WERI-Rb-1 (cell line): ENCODE results near the gene NACC2.
A peak's percentile ranks its signal among the peaks of the same experiment; 100 is the strongest.

Source experiments
- DNase-seq: peaks from one replicate; pipeline ENCODE4 v3.0.0-alpha.2; 2020
- H3K27ac ChIP-seq: fragments of 250-450 bp; sonication (Bioruptor Pico); 2 replicates; pipeline ENCODE4 v1.5.1; 2020; ENCODE audit warnings: mild to moderate bottlenecking, moderate library complexity
- H3K27me3 ChIP-seq: fragments of 250-450 bp; sonication (Bioruptor Pico); 2 replicates; pipeline ENCODE4 v1.5.1; 2021; ENCODE audit warnings: mild to moderate bottlenecking, low read depth, moderate library complexity; ENCODE audit not compliant: insufficient read depth, severe bottlenecking
- H3K36me3 ChIP-seq: fragments of 250-450 bp; sonication (Bioruptor Pico); 2 replicates; pipeline ENCODE4 v1.5.1; 2020; ENCODE audit warnings: mild to moderate bottlenecking, moderate library complexity
- H3K4me3 ChIP-seq: 2 replicates; pipeline ENCODE4 v1.5.1; 2011; ENCODE audit warnings: low read depth, mild to moderate bottlenecking, control low read depth, low read length
- H3K9me3 ChIP-seq: fragments of 250-450 bp; sonication (Bioruptor Pico); 2 replicates; pipeline ENCODE4 v1.5.1; 2021; ENCODE audit warnings: mild to moderate bottlenecking, moderate library complexity; ENCODE audit not compliant: severe bottlenecking
- TF ChIP-seq, protein P1 (sequence below): IDR thresholded peaks from 2 replicates; pipeline ENCODE4 v1.5.1; 2011; ENCODE audit warnings: low read depth, mild to moderate bottlenecking, control low read depth, inconsistent platforms, low read length

NACC2 gene

DNA sequence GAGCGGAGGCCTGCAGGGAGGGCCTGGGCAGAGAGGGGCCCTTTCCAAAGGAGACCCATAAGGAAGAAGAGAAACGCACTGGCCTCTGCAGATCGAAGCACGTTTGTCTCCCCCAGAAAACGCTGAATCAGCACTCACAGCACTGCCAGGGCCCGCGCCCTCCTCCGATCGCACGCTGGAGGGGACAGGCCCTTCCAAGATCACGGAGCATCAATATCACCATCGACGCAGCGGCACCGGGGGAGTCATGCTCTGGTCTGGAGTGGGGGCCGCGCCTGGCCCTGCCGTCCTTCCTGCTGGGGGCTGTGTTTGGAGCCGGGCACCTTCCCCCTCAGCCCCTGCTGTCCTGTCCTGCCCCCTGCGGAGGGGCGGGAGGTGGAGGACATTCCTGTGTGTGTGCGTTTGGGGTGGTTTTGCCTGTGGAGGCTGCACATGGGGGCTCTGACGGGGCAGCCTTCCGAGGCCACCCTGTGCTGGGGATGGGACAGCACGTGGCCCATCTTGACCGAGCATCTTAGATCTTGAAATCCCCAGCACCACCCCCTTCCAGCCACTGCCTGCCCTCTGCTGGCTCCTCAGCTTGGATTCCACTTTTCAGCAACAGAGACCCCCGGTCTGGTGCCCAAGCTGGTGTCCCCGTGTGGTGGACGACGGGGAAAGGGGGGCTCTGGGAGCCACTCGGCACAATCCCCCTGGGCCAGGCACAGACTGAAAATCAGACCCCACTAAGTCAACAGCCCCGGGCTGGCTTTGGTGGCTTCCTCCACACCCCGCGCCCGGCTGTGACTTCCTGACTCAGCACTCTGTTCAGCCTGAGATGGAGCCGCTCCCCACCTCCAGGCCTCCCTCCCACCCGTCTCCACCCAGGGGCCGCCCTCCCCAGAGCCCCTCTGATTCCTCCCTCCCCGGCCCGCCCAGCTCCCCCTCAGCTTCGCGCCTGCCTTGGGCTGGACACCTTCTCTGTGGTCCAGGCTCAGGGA lies 15.3 kb upstream of the NACC2 start:
- Histone ChIP-seq H3K27me3 (no peaks in the 10 kb centered on the region), H3K36me3 (peaks cover 9% of the 10 kb centered on the region), H3K9me3 (peaks cover 2% of the 10 kb centered on the region), H3K4me3 (peak overlapping the region; percentile 46), H3K27ac (peak overlapping the region; percentile 88)
- DNase-seq = peak; percentile 52
- TF ChIP-seq, protein P1, sequence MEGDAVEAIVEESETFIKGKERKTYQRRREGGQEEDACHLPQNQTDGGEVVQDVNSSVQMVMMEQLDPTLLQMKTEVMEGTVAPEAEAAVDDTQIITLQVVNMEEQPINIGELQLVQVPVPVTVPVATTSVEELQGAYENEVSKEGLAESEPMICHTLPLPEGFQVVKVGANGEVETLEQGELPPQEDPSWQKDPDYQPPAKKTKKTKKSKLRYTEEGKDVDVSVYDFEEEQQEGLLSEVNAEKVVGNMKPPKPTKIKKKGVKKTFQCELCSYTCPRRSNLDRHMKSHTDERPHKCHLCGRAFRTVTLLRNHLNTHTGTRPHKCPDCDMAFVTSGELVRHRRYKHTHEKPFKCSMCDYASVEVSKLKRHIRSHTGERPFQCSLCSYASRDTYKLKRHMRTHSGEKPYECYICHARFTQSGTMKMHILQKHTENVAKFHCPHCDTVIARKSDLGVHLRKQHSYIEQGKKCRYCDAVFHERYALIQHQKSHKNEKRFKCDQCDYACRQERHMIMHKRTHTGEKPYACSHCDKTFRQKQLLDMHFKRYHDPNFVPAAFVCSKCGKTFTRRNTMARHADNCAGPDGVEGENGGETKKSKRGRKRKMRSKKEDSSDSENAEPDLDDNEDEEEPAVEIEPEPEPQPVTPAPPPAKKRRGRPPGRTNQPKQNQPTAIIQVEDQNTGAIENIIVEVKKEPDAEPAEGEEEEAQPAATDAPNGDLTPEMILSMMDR = peak; percentile 39; the same call in 1 of the 2 replicates

DNA sequence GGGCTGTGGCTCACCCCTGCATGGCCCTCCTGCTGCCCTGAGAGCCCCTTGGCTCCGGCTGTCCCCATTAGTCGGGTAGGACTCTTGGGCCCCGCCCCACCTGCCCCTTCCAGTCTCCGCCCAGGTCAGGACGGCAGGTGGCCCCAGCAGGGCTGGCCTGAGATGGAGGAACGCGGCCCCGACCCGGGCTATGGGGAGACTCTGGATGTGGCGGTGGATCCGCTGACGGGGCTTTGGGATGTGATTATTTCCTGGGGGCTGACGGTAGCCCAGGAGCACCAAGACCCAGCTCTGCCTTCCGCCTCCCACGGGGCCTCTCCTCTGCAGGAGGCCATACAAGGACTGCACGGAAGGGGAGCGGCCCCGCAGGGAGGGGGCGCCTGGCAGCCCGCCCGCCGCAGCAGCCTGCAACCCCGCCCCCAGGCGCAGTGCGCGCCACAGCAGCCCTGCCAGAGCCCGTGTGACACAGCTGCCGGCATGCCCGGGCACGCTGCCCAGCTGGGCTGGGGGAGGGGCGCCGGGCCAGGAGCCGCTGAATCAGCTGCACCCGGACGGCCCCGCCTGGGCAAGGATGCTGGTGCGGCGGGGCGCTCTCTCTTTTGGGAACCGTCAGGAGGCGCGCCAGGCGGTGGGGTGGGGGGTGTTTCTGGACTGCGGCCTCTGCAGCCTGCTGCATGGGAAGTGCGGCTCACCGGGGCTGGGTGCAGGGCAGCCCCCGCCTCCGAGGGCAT lies 14.4 kb upstream of the NACC2 start:
- Histone ChIP-seq H3K9me3 (peaks cover 2% of the 10 kb centered on the region), H3K27me3 (no peaks in the 10 kb centered on the region), H3K36me3 (peaks cover 3% of the 10 kb centered on the region; the same call in 1 of the 2 replicates), H3K27ac (peak overlapping the region; percentile 88), H3K4me3 (peak overlapping the region; percentile 46)
- TF ChIP-seq, protein P1 = no peak
- DNase-seq = peak; percentile 89

DNA sequence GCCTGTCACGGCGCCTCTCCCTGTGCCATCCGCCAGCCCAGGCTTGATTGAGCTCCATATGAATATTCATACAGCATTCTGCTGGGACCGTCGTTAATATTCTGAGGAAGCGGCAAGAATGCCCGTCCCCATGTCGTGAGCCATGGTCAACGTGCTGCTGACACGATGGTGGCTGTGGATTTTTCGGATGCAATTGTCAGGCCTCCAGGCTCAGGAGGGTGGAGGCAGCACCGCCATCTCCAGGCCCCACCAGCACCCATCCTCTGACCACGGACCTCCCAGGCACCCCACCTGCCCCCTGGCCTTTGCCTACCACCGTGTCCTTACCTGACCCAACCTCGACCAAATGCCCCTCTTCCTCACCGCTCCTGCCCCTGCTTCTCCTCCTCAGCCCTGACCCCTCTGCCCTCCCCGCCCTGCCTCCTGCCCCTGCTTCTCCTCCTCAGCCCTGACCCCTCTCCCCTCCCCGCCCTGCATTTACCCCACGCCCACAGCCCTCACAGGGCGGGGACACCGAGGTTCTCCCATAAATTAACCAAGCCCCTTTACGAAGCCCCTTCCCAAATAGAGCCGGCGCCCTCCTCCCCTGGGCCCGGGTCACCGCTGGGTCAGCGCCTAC lies 13.7 kb upstream of the NACC2 start:
- Histone ChIP-seq H3K27me3 (no peaks in the 10 kb centered on the region), H3K27ac (peak overlapping the region; percentile 88), H3K9me3 (peaks cover 2% of the 10 kb centered on the region), H3K4me3 (peak overlapping the region; percentile 46), H3K36me3 (no peaks in the 10 kb centered on the region)
- DNase-seq = no peak
- TF ChIP-seq, protein P1 = no peak

DNA sequence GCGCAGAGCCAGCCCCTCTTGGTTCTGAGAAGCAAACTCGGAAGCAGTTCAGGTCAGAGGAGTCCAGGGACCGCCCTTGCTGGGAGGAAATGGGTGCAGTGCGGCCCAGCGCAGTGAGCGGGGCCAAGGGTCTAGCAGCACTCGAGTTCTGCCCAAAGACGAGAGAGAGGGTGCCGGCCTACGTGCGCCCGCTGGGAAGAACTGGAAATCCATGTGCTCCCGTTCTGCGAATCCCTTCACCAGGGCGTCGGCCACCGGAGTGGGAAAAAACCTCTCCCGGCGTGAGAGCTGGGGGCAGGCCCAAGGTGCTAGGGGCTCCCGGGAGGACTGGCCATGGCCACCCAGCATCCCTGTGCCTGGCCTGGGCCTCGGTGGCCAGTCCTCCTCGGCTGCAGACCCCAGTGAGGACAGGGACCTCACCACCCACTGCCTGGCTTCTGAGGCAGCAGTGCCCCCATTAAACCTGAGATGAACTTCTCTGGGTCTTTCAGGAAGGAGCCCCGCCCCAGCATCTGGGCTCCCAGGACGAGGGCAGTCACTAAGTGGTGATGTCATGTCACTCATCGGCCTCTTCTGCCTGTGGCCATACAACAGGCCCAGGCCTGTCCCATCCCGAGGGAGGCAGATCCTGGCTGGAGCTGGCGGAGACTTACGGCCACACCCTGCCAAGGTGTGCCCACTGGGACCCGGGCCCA lies 13.0 kb upstream of the NACC2 start:
- no peaks in the 10 kb centered on the region for H3K27me3 ChIP-seq
- DNase-seq = peak; percentile 95
- H3K27ac ChIP-seq = peak overlapping the region; percentile 88
- TF ChIP-seq, protein P1 = no peak
- no peaks in the 10 kb centered on the region for H3K36me3 ChIP-seq
- H3K4me3 ChIP-seq = peak overlapping the region; percentile 5
- peaks cover 2% of the 10 kb centered on the region for H3K9me3 ChIP-seq
